ENCODE measurements around the gene CP. TPM values are rescaled to one million over a fixed set of nuclear protein-coding genes. Genes with fewer than 3 reads are reported as not detected.

CP gene
- total RNA-seq, 1 donor from 2014 or later: not detected

DNA sequence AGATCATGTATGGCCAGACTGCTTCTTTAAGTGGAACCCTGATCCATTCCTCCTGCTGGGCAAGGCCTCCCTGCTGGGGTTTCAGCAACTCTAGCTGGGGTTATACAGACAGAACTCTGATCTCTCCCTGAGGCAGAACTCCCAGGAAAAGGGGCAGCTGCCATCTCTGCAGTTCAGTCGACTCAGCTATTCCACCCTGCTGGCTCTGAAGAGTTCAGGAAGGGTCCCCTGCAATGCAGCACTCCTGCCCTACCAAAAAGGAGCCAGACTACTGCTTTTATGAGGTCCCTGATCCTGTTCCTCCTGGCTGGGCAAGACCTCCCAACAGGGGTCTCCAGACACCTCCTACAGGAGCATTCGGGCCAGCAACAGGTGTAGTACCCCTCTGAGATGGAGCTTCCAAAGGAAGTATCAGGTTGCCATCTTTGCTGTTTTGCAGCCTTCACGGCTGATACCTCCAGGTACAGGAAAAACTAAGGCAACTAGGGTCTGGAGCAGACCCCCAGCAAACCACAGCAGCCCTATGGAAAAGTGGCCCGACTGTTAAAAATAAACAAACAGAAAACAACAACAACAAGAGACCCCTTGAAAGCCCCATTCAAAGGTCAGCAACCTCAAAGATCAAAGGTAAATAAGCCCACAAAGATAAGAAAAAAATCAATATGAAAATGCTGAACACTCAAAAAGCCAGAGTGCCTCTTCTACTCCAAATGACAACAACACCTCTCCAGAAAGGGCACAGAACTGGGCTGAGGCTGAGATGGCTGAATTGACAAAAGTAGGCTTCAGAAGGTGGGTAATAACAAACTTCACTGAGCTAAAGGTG is 14.2 kb upstream of the CP start:
- no peak for DNase-seq (ENCODE audit: low read depth)
- H3K27me3 ChIP-seq (ENCODE audit: control insufficient read depth, insufficient read depth, low read length): no peaks in the 10 kb centered on the region
- H3K4me3 ChIP-seq (ENCODE audit: low read depth, low read length): no peak overlapping the region
- no peak for FAIRE-seq
- H3K36me3 ChIP-seq (ENCODE audit: control insufficient read depth, insufficient read depth, low read length): no peaks in the 10 kb centered on the region
- TF ChIP-seq, protein P1, sequence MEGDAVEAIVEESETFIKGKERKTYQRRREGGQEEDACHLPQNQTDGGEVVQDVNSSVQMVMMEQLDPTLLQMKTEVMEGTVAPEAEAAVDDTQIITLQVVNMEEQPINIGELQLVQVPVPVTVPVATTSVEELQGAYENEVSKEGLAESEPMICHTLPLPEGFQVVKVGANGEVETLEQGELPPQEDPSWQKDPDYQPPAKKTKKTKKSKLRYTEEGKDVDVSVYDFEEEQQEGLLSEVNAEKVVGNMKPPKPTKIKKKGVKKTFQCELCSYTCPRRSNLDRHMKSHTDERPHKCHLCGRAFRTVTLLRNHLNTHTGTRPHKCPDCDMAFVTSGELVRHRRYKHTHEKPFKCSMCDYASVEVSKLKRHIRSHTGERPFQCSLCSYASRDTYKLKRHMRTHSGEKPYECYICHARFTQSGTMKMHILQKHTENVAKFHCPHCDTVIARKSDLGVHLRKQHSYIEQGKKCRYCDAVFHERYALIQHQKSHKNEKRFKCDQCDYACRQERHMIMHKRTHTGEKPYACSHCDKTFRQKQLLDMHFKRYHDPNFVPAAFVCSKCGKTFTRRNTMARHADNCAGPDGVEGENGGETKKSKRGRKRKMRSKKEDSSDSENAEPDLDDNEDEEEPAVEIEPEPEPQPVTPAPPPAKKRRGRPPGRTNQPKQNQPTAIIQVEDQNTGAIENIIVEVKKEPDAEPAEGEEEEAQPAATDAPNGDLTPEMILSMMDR (IDR thresholded peaks at IDR 0.05; ENCODE audit: insufficient read depth, low read length, severe bottlenecking): no peak

DNA sequence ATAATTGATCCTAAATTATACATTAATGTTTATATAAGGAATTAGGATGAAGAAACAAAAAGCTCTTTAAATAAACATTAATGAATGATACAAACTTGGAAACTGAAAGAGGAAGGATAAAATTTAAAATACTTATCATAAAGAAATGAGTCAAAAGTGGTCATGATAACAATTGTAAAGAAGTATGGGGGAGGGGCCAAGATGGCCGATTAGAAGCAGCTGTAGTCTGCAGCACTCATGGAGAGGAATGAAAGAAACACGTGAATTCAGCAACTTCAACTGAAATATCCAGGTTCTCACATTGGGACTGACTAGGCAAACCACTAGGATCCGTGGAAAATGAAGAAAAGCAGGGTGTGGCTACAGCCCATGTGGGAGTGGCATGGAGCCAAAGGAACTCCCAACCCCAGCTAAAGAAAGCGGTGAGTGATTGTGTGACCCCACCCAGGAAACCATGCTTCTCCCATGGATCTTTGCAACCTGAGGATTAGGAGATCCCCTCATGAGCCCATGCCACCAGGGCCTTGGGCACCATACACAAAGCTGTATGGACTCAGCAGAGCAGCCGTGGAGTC is 13.1 kb upstream of the CP start:
- DNase-seq (ENCODE audit: low read depth) (peak; percentile 16), FAIRE-seq (no peak)
- Histone ChIP-seq H3K36me3 (ENCODE audit: control insufficient read depth, insufficient read depth, low read length) (no peaks in the 10 kb centered on the region), H3K4me3 (ENCODE audit: low read depth, low read length) (no peak overlapping the region), H3K27me3 (ENCODE audit: control insufficient read depth, insufficient read depth, low read length) (no peaks in the 10 kb centered on the region)
- TF ChIP-seq, protein P1 (IDR thresholded peaks at IDR 0.05; ENCODE audit: insufficient read depth, low read length, severe bottlenecking): no peak

DNA sequence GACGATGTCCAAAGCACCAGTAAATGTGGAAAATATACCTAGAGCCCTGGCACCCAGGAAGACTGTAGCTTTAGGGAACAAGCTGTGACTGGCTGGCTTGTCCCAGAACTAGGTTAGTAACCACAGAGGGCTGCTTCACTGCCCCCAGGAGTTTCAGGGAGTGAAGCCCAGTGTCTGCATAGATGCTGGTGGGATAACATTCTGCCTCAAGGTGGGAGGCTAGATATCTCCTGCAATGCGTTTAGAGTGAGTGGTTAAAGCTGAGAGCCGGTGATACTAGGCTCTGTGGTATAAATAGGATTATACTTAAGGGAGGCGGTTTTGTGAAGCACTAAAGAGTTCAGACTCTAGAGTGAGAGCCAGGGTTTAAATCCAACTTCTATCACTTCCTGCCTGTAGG is 11.7 kb upstream of the CP start:
- H3K36me3 ChIP-seq (ENCODE audit: control insufficient read depth, insufficient read depth, low read length): no peaks in the 10 kb centered on the region
- H3K4me3 ChIP-seq (ENCODE audit: low read depth, low read length): no peak overlapping the region
- DNase-seq (ENCODE audit: low read depth) (no peak), FAIRE-seq (no peak)
- TF ChIP-seq, protein P1 (IDR thresholded peaks at IDR 0.05; ENCODE audit: insufficient read depth, low read length, severe bottlenecking): no peak
- no peaks in the 10 kb centered on the region for H3K27me3 ChIP-seq (ENCODE audit: control insufficient read depth, insufficient read depth, low read length)

DNA sequence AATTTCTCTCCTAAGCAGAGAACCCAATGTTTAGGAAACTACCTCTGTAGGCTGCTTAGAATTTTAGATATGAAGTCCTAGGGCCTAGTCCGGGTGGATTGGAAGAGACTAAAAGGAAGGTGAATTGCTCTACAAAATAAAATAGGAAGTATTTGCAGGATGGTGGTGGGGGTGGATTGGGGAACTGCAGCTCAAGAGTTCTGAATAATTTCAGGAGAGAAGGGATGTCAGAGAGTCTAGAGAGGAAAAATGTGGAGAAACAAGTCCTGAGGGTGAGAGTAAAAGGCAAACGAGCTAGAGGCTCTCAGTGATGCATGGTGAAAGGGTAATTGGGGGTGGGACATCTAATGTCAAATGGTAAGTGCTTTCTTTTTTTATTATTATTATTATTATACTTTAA is 10.2 kb upstream of the CP start:
- DNase-seq (ENCODE audit: low read depth): no peak
- no peak for FAIRE-seq
- Histone ChIP-seq H3K36me3 (ENCODE audit: control insufficient read depth, insufficient read depth, low read length) (no peaks in the 10 kb centered on the region), H3K27me3 (ENCODE audit: control insufficient read depth, insufficient read depth, low read length) (no peaks in the 10 kb centered on the region), H3K4me3 (ENCODE audit: low read depth, low read length) (no peak overlapping the region)
- TF ChIP-seq, protein P1 (IDR thresholded peaks at IDR 0.05; ENCODE audit: insufficient read depth, low read length, severe bottlenecking): no peak

DNA sequence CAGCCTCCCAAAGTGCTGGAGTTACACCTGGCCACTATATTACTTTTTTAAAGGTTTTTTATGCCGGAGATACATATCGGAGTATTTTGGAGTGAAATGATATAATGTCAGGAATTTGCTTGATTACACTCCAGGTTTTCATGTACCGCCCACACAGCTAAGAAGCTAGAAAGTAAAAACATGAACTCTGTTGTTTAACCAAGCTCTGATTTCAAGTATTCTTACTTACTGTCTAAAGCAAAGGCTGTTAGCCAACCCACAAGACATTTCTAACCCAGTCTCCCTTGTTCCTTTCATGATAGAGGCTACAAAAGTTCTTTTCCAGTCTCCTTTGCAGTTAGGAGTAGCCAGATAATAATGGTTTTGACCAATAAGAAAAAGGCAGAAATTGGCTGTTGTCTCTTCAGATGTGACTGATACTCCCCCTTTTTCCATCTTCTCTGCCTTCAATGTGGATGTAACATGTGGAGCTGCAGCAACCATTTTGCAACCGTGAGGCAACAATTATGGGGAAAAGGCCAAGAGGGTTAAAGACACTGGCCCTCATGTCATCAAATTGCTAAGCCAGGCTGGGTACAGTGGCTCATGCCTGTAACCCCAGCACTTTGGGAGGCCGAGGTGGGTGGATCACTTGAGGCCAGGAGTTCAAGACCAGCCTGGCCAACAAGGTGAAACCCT is 6.1 kb upstream of the CP start:
- no peak for DNase-seq (ENCODE audit: low read depth)
- no peak overlapping the region for H3K4me3 ChIP-seq (ENCODE audit: low read depth, low read length)
- H3K27me3 ChIP-seq (ENCODE audit: control insufficient read depth, insufficient read depth, low read length): no peaks in the 10 kb centered on the region
- no peak for FAIRE-seq
- no peaks in the 10 kb centered on the region for H3K36me3 ChIP-seq (ENCODE audit: control insufficient read depth, insufficient read depth, low read length)
- TF ChIP-seq, protein P1 (IDR thresholded peaks at IDR 0.05; ENCODE audit: insufficient read depth, low read length, severe bottlenecking): no peak

Measured in bronchial epithelial cell (primary cell).